Measurements from ENCODE around the gene LRRC28. TPM values are rescaled to one million over a fixed set of nuclear protein-coding genes. Genes with fewer than 3 reads are reported as not detected.

LRRC28 gene
- total and polyA plus RNA-seq, 10 of the 15 experiments (the other 5 are each of a cell fraction or from before 2014, with no cell fraction given), result 21.3 to 54.9 (median 27.7) TPM

DNA sequence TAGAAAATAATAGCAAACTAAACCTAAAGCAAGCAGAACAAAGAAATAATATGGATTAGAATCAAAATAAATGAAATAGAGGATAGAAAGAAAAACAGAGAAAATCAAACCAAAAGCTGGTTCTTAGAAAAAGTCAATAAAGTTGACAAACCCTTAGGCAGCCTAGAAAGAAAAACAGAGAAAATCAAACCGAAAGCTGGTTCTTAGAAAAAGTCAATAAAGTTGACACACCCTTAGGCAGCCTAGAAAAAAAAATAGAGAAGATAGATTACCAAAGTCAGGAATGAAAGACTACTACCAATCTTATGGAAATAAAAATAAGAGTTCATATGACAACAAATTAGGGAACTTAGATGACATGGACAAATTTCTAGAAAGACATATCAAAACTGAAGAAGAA, 142.4 kb downstream of the LRRC28 start:
- intact Hi-C loops (cut with micrococcal nuclease; ENCODE audit: unreplicated experiment) (no loop called here), in situ Hi-C loops (cut with MboI) (no loop called here)
- Histone ChIP-seq H3K9ac (ENCODE audit: control insufficient read depth, insufficient read depth, low read length) (no peak overlapping the region), H3K27me3 (replicated peaks in 1 of 2; ENCODE audit: control insufficient read depth in 2 of 2, insufficient read depth in 2 of 2, low read length in 1 of 2) (no peaks in the 10 kb centered on the region), H3K4me1 (ENCODE audit: control insufficient read depth, insufficient read depth, low read length) (no peaks in the 10 kb centered on the region), H3K27ac (ENCODE audit: control insufficient read depth, insufficient read depth) (no peak overlapping the region), H2AFZ (ENCODE audit: control insufficient read depth, low read depth, low read length) (no peak overlapping the region), H3K4me2 (ENCODE audit: control insufficient read depth, insufficient read depth) (no peak overlapping the region), H4K20me1 (ENCODE audit: control insufficient read depth, insufficient read depth) (no peaks in the 10 kb centered on the region), H3K4me3 (no peak overlapping the region), H3K9me3 (replicated peaks; ENCODE audit: control insufficient read depth, insufficient read depth, low read length) (peaks cover 3% of the 10 kb centered on the region; the same call in 1 of the 3 replicates), H3K79me2 (ENCODE audit: control insufficient read depth, insufficient read depth, low read length) (no peaks in the 10 kb centered on the region), H3K36me3 (ENCODE audit: control insufficient read depth in 2 of 2, insufficient read depth in 2 of 2, low read length in 1 of 2) (no peaks in the 10 kb centered on the region)
- FAIRE-seq (no peak), DNase-seq (ENCODE audit: low read depth, low spot score) (no peak), ATAC-seq (no peak)
- TF ChIP-seq, protein P1, sequence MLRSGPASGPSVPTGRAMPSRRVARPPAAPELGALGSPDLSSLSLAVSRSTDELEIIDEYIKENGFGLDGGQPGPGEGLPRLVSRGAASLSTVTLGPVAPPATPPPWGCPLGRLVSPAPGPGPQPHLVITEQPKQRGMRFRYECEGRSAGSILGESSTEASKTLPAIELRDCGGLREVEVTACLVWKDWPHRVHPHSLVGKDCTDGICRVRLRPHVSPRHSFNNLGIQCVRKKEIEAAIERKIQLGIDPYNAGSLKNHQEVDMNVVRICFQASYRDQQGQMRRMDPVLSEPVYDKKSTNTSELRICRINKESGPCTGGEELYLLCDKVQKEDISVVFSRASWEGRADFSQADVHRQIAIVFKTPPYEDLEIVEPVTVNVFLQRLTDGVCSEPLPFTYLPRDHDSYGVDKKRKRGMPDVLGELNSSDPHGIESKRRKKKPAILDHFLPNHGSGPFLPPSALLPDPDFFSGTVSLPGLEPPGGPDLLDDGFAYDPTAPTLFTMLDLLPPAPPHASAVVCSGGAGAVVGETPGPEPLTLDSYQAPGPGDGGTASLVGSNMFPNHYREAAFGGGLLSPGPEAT (IDR thresholded peaks at IDR 0.05; ENCODE audit: low read depth), result no peak
- TF ChIP-seq HDGF (IDR thresholded peaks at IDR 0.05) (no peak), SIN3A (IDR thresholded peaks at IDR 0.05; ENCODE audit: low read depth, low read length) (no peak), RFX5 (IDR thresholded peaks at IDR 0.05; ENCODE audit: low read depth, low read length) (no peak), BCL11A (IDR thresholded peaks at IDR 0.05; ENCODE audit: low read depth, low read length) (no peak), EP300 (IDR thresholded peaks at IDR 0.05; ENCODE audit: borderline replicate concordance in 1 of 2, control insufficient read depth in 1 of 2, low read depth in 2 of 2, low read length in 2 of 2) (no peak), POLR2AphosphoS5 (IDR thresholded peaks at IDR 0.05; ENCODE audit: low read length) (no peak), SKIL (IDR thresholded peaks at IDR 0.05; ENCODE audit: low read depth, poor library complexity, severe bottlenecking) (no peak), MLLT1 (IDR thresholded peaks at IDR 0.05) (no peak), NFIC (IDR thresholded peaks at IDR 0.05; ENCODE audit: low read depth, low read length) (no peak), IKZF1 (conservative IDR thresholded peaks at IDR 0.05) (no peak), HDAC6 (IDR thresholded peaks at IDR 0.05; ENCODE audit: unreplicated experiment) (no peak), ZBTB33 (IDR thresholded peaks at IDR 0.05) (no peak), MAX (IDR thresholded peaks at IDR 0.05; ENCODE audit: low read depth, low read length) (no peak), SPI1 (IDR thresholded peaks at IDR 0.05; ENCODE audit: borderline replicate concordance, insufficient read depth, low read depth, low read length) (no peak), RUNX3 (IDR thresholded peaks at IDR 0.05; ENCODE audit: low read length) (no peak), RB1 (IDR thresholded peaks at IDR 0.05; ENCODE audit: borderline replicate concordance) (no peak), TCF7 (IDR thresholded peaks at IDR 0.05; ENCODE audit: borderline replicate concordance) (no peak), ZZZ3 (IDR thresholded peaks at IDR 0.05; ENCODE audit: control insufficient read depth, insufficient read length, low read depth) (no peak)
- ChIA-PET RAD21 (ENCODE audit: unreplicated experiment) (no interaction called here), SMC1A (ENCODE audit: uncharacterized antibody, unreplicated experiment) (interaction anchor here (1.4 kb wide), 1 partner anchor 22 kb away, joined by 5 read pairs; no protein-coding TSS in a partner anchor), CTCF (interaction anchor here (0.9 to 2.0 kb wide), 4 partner anchors 8 to 22 kb away, joined by 3 to 7 read pairs (median 4); no protein-coding TSS in a partner anchor), POLR2A (no interaction called here)
- WGBS (ENCODE audit: insufficient coverage, insufficient replicate concordance, low lambda C conversion rate, missing lambda C conversion rate), result 41% methylated on average over 1 of the region's 1 CpG
- no TSS peak for BruUV-seq (replicated peaks)
